Measurements from ENCODE around the gene RXFP2.

GRCh38 chr13:31781064-31781463 lies 41.7 kb downstream of the RXFP2 start:
- TF ChIP-seq, protein P1, sequence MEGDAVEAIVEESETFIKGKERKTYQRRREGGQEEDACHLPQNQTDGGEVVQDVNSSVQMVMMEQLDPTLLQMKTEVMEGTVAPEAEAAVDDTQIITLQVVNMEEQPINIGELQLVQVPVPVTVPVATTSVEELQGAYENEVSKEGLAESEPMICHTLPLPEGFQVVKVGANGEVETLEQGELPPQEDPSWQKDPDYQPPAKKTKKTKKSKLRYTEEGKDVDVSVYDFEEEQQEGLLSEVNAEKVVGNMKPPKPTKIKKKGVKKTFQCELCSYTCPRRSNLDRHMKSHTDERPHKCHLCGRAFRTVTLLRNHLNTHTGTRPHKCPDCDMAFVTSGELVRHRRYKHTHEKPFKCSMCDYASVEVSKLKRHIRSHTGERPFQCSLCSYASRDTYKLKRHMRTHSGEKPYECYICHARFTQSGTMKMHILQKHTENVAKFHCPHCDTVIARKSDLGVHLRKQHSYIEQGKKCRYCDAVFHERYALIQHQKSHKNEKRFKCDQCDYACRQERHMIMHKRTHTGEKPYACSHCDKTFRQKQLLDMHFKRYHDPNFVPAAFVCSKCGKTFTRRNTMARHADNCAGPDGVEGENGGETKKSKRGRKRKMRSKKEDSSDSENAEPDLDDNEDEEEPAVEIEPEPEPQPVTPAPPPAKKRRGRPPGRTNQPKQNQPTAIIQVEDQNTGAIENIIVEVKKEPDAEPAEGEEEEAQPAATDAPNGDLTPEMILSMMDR (conservative IDR thresholded peaks at IDR 0.05; ENCODE audit: low read length), result no peak
- no peak for TF ChIP-seq EZH2phosphoT487 (IDR thresholded peaks at IDR 0.05; ENCODE audit: borderline replicate concordance)

All from Loucy (cell line).